SH-SY5Y (cell line): ENCODE data around the gene SRRM4.

Experiments used
- GATA2 ChIP-seq: IDR thresholded peaks from 2 replicates; pipeline ENCODE4 v1.6.1; 2011; ENCODE audit warnings: mild to moderate bottlenecking, low read depth, low read length
- GATA3 ChIP-seq: IDR thresholded peaks from 2 replicates; pipeline ENCODE4 v1.6.1; 2011; ENCODE audit warnings: low read depth, mild to moderate bottlenecking, low read length, moderate library complexity

DNA sequence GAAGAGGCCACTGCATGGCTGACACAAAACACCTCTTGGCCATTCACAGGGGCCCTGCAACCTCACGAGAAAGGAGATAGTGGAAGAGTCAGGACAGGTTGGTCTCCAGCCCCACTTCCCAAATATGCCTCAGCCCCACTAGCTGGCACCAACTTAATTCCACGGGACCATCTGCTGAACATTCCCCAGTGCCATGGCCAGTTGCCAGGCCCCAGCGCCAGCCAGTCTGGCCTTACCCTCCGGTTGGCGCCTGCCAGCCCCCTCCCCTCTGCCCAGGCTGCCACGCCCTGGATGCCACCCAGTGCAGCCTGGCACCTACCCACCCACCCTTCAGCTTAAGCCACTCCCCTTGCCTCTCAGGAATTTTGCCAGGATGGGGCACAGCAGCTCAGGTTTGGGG lies 176.2 kb downstream of the SRRM4 start:
- TF ChIP-seq GATA2 (no peak), GATA3 (no peak)
